HG03460 (cell line): Measurements from ENCODE around the gene DGUOK.
"Not testable (repeated sequence)": the region's sequence is repeated elsewhere in the genome, so short reads cannot be mapped to it uniquely, and the experiment has no call there.

Experiments
- ATAC-seq: cut with Tn5 transposase; IDR thresholded peaks from one replicate; pipeline ENCODE4 v1.9.1; 2021; ENCODE audit not compliant: unreplicated experiment

DGUOK gene

DNA sequence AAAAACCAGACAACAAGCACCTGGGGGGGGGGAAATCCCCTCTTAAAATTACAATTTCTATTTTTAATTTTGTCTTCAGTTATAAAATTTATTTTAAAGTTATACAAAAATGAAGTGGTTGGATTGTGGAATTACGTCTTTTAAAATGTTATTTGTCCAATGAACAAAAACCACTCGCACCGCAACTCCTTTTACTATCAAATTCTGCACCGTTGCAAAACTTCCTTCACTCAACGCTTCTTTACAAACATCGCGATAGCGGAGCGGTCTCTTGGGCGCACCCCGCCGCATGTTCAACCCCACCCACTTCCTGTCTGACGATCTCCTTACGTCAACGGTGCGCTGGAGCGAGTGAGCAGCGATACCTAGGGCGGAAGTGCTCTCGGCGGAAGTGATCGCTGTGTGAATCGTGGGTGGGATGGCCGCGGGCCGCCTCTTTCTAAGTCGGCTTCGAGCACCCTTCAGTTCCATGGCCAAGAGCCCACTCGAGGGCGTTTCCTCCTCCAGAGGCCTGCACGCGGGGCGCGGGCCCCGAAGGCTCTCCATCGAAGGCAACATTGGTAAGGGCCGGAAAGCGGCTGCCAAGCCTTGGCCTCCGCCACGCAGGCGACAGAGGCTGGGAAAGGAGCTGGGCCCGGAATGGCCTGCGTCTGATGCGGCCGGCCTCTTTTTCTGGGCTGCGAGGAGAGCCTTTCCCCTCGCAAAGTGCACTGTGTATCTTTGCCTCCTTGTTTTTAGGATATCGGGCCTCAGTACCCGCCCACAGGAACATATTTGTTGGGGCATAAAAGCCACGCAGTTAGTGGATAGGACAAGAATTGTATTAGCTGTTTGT, at the start of gene DGUOK:
Gene DGUOK (plus strand): TSS at position 388 of the 835 bp plus-strand sequence. CDS start 31 bp downstream, at position 419.
- peak; percentile 99 for ATAC-seq

DNA sequence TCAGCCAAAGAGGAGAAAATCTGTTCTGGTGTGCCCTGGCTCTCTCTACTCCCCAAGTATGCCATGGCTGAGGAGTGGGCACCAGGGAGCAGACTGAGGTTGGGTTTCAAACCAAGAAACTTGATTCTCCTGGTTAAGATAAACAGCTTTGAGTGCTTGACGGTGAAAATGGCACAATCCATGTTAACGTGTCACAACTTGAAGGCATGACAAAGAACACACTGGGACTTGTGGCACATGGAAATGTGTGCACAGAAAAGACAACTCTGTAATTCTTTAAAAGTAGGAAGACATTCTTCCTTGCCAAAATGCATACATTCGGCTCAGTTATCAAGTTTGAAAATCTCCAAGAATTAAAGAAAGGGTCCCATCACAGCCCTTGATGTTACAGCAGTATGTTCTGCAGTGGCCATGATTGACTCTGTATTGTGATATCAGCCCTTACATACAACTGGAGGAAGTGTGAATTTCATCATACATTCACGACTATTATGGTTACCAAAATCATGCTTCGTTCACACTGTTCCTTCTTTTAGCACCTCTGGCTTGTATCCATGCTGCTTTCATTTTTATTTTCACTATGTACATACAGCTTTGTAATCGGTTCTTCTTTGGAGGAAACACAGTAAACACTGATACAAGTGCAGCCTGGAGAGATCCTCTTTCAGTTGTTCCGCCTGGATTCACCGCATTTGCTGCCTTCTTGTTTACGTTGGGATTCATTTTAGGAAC, 49.4 kb upstream of the DGUOK start:
- ATAC-seq: no peak

DNA sequence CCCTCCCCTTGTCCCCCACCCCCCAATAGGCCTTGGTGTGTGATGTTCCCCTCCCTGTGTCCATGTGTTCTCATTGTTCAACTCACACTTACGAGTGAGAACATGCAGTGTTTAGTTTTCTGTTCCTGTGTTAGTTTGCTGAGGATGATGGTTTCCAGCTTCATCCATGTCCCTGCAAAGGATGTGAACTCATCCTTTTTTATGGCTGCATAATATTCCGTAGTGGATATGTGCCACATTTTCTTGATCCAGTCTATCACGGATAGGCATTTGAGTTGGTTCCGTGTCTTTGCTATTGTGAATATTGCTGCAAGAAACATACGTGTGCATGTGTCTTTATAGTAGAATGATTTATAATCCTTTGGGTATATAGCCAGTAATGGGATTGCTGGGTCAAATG, 48.7 kb upstream of the DGUOK start:
- ATAC-seq: not testable (repeated sequence)

DNA sequence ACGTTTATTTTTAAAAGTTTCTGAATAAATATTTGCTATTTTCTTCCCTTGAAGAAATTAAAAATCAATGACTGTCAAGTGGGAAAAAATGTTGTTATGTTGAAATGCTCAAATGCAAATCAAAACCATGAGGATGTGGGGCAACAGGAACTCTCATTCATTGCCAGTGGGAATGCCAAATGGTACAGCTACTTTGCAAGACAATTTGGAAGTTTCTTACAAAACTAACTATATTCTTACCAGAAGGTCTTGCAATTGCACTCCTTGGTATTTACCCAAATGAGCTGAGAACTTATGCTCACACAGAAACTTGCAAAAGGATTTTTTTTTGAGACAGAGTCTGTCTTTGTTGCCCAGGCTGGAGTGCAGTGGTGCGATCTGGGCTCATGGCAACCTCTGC, 41.3 kb upstream of the DGUOK start:
- no peak for ATAC-seq

DNA sequence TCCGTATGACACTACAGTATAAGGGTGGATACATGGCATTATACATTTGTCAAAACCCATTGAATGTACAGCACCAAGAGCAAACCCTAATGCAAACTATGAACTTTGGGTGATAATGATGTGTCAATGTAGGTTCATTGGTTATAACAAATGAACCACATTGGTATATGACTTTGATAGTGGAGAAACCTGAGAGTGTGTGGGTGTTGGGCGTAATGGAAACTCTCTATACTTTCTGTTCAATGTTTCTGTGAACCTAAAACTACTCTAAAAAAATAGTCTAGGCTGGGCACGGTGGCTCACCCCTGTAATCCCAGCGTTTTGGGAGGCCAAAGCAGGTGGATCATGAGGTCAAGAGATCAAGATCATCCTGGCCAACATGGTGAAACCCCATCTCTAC, 40.3 kb upstream of the DGUOK start:
- ATAC-seq: no peak

DNA sequence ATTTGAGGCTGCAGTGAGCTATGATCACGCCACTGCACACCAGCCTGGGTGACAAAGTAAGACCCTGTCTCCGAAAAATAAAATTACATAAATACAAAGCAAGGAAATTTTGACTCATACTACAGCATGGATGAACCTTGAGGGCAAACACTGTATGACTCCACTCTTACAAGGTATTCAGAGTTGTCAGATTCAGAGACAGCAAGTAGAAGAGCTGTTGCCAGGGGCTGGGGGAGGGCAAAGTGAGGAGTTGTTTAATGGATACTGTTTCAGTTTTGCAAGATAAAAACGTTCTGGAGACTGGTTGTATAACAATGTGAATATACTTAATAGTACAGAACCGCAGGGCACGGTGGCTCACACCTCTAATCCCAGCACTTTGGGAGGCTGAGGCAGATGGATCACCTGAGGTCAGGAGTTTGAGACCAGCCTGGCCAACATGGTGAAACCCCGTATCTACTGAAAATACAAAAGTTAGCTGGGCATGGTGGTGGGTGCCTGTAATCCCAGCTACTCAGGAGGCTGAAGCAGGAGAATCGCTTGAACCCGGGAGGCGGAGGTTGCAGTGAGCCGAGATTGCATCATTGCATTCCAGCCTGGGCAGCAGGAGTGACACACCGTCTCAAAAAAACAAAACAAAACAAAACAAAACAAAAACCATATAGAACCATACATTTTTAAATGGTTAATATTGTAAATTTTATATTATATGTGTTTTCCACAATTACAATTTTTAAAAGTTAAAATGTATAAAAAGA, 38.9 kb upstream of the DGUOK start:
- ATAC-seq: not testable (repeated sequence)

DNA sequence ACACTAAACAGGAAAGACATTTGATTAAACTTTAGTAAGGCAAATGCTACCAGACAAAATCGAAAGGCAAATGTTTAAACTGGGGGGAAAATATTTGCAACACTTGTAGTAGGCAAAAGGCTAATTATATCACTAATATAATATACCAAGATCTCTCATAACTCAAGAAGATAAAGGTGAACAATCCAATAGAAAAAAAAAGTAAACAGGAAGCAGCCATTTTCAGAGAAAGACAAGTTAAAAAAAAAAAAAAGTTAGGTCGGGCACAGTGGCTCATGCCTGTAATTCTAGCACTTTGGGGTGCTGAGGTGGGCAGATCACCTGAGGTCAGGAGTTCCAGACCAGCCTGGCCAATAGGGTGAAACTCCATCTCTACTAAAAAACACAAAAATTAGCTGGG, 38.3 kb upstream of the DGUOK start:
- no peak for ATAC-seq

DNA sequence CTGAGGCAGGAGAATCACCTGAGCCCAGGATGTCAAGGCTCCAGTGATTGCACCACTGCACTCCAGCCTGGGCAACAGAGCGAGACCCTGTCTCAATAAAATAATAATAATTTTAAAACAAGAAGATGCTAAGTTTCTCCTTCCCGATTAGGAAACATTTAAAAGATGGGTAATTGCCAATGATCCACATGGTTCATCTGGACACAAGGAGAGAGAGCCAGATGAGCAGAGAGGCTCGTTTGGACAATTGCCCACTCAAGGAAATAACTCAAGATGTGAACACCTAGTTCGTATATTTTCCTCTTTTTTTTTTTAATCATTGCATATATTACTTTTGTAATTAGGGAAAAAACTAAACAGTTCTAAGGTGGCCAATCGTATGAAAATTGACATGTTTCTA, 37.5 kb upstream of the DGUOK start:
- no peak for ATAC-seq

DNA sequence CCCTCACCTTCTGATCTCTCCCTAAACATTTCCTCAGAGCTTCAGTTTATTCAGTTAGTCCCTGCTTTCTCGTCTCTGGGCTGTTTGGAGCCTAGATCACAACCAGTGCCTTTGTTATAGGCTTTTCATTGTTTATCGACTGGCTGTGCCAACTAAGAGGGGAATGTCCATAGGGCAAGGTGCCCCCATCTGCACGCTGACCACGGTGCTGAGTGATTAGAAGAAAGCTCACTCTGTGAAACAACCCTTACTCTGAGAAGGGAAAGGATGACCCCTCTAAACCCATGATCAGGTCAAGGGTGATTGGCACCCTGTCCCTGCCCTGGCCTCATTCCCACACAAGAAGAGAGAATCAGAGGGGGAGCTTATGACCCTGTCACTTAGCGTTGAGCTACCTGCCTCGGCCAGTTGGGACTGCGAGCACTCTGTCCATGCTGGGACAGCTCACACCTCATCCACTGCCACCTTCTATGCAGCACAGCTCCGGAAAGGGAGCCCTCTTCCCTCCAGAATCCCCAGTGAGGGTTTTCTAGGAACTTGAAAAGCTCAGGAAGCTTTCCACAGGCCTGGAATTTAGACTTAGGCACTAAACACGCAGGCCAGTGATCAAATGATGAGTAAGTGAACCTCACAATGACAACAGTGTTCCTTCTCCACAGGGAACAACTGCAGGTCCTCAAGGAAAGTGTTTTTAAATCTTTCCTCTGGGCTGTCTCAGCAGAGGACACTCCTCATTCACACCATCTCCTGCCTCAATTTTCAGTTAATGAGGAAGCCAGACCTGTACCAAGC, 36.2 kb upstream of the DGUOK start:
- no peak for ATAC-seq

DNA sequence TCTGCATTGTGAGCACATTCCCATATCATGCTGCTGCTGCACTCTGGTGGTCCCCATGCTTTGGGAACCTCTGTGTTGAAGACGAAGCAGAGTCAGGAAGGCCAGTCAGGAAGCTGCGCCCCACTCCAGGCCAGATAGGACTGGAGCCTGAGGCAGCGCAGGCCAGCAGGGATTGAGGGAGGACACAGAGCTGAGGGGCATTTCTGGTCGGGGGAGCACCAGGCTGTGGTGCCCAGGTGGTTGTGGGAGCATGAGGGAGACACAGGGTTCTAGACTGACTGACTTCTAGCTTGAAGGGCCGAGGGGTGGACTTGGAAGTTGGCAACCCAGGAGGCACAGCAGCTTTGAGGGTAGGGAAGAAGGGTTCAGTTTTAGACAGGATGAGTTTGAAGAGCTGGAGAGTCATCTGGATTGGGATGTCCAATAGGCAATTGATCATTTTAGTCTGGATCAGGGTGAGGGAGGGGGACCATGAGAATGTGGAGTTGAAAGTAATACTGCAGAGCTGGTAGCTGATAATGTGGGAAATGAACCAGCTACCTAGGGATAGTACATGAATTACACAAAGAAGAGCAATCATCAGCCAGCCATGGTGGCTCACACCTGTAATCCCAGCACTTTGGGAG, 35.3 kb upstream of the DGUOK start:
- ATAC-seq: no peak

DNA sequence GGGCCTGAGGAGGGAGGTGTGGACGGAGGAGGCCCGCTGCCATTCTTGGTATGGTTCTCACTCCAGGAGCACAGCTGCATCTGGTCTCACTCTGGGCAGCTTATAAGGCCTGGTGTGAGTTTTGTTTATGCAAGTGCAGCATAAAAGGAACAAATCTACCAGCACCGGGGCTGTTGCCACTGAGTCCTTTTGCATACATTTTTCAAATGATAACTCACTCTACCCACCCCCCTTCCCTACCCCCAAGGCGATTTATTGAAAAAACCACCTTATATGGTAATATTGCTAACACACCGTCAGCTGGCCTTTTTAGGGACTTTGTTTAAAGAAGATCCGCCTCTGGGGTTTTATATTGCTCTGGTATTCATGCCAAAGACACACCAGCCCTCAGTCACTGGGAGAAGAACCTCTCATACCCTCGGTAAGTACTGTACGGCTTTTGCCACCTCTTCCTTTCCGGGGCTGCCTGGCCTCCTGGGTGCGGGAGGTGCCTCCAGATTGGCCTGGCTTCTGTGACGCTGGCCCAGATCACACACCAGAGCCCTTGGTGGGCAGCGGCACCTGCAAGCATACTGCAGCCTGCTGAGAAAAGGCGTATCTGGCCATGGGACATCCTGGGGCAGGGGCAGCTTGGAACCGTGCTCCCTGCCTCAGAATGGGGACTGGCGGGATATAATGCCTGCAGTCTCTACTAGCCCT, 33.9 kb upstream of the DGUOK start, which contains the start of gene ACTG2:
Gene ACTG2 (plus strand): TSS at position 378 of the 699 bp plus-strand sequence. CDS start 8,304 bp downstream, outside the sequence.
- no peak for ATAC-seq

DNA sequence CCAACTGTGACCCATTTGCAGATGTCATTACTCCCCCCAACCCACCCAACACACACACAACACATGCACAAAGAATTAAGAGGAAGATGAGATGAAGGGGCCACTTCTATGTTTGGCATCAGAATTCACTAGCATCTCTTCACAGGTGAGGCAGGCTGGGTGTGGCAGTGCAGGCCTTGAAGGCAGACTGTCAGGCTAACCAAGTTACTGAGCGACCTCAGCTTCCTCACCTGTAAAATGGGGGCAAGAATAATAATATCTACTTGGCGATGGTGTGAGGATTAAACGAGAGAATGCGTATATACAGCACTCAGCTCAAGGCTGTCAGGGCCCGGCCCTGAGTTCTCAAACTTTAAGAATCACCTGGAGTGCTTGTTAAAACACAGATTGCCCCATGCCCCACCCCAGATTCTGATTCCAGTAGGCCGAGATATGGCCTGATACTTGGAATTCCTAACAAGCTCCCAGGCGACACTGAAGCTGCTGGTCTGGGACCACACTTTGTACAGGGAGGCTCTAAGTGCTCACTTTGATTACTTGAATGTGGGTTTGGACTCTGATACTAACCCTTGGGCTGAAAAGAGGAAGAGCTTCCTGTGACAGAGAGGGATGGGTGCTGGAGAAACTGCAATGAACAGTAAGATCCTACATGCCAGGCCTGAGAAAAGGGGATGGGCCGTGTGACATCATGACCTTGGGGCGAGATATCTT, 32.8 kb upstream of the DGUOK start:
- ATAC-seq: no peak

DNA sequence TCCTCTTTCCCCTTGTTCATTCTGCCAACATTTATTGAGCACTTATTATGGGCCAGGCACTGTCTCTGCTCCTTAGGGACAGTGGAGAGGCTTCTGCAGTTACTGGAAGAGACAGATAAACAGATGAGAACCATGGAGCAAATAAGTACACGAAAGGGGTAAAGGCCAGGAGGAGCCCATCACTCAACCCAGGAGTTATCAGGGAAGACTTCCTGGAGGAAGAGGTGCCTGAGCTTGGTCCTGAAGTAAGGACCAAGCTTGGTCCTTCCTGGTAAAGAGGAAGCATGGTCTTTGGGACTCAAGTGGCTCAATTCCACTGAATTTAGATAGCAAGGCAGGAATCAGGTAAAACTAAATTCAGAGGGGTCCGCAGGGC, 32.2 kb upstream of the DGUOK start:
- no peak for ATAC-seq

DNA sequence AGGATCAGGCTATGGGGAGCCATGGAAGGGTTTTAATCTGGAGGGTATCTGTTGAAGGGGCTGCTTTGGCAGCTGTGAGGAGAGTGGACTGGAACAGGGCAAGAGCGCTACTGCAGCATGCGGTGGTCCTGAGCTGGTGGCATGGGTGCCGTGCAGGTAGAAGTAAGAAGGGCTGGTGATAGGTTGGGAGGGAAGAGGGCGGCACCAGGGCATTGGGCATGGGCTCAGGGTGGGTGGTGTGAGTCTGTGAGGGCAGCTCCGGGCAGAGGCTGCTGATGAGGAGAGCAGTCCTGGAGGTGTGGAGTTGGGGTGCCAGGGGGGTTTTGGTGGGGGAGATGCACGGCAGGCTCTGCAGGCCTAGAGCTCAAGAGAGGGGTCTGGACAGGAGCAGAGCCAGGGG, 31.8 kb upstream of the DGUOK start:
- ATAC-seq: no peak

DNA sequence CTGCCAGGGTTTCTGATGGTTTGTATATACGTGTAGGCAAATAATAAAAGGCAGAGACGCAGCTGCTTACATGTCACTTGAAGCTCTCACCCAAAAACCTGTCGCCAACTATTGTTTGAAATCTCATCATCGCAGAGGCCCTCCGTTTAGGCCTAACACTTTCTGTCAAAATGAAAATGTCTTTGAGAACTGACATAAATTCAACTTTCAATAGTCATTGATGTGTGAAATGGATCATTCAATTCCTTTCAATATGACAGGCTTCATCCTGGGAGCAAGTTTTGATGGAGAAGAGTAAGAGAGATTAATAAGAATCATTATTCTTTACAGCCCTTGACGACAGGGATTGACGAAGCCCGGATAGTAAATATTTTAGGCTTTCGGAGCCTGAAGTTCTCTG, 31.2 kb upstream of the DGUOK start:
- ATAC-seq: no peak

DNA sequence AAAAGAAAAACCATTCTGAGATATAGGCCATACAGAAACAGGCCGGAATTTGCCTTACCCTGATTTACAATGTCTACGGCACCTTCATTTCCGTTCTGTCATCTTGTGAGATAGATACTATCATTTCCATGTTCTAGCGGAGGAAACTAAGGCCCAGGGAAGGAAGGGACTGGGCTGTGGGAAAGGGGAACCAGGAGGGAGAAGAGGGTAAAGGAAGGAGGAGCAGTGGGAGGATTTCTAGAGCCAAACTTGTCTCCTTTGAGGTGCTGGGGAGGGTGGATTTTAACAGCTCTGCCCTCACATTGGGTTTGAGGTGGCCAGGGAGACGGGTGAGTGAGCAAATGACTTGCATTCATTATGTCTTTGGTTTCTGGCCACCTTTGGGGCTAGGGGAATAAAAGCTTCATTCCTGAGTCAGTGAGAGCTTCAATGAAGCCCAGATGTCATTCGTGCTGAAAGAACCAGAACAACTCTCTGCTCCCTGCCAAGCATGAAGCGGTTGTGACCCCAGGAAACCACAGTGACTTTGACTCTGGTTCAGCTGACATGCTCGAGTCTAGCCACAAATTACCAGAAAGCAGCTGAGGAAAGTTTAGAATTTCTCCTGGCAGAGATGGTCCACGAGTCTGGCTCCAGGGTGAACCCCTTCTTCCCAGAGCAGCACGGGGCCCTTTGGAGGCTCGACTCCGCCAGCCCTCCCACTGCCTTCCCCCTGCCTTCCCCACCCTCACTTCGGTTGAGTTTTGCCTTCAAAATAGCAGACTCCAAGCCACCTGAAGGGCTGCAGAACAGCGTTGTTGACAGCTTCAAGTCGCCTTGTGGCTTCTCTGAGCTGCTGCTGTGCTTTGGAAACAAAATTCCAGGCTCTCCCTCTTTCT, 30.1 kb upstream of the DGUOK start:
- ATAC-seq: peak; percentile 88

DNA sequence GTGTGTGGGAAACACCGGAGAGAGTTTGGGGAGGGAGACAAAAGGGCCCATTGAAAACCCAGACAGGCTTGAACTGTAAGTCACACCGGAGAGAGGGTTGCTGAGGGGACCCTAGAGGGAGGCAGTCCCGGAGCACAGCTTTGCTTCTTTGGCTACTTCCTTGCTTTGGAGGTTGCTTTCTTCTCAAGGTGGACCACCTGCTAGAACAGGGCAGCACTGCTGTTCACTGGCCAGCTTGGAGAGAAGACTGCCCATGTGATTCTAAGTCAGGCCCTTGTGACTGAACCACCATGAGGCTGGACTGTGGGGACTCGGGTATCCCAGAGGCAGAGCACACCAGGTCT, 29.5 kb upstream of the DGUOK start:
- ATAC-seq: no peak

DNA sequence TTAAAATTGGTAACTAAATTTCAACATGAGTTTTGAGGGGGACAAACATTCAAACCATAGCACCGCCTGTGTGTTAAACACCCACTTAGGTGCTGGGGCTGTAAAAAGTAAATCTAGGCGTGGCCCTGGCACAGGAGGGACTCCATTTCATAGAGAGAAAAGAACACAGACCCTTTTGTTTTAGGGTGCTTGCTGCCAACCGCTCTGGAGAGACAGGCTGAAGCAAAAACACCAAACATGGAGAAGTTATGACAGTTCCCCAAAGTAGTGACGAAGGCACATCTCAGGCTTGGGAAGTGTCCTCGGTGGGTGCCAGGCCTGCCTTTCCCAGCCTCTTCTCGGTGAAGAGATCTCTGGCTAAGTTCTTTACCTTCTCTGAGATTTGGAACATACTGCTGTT, 28.7 kb upstream of the DGUOK start:
- no peak for ATAC-seq
